Trophoblast cell (in vitro differentiated cells and primary cell): ENCODE results near the gene NKPD1.

ENCODE experiments used
- DNase-seq, 2 donors: peaks; one replicate each; pipeline ENCODE4 v3.0.0-alpha.2; 2016
- H2AFZ ChIP-seq: 2 replicates; pipeline ENCODE4 v1.6.1; 2013; ENCODE audit warnings: low read length, moderate library complexity, mild to moderate bottlenecking; ENCODE audit not compliant: insufficient read depth, poor library complexity
- H2AK5ac ChIP-seq: 2 replicates; pipeline ENCODE4 v1.6.1; 2013; ENCODE audit warnings: mild to moderate bottlenecking, low read length
- H2BK120ac ChIP-seq: 2 replicates; pipeline ENCODE4 v1.6.1; 2013; ENCODE audit warnings: low read length, mild to moderate bottlenecking, moderate library complexity; ENCODE audit not compliant: insufficient read depth, poor library complexity
- H2BK12ac ChIP-seq: 2 replicates; pipeline ENCODE4 v1.6.1; 2013; ENCODE audit warnings: mild to moderate bottlenecking, low read length, moderate library complexity
- H2BK5ac ChIP-seq: 2 replicates; pipeline ENCODE4 v1.6.1; 2013; ENCODE audit warnings: low read length, low read depth, moderate library complexity, mild to moderate bottlenecking; ENCODE audit not compliant: poor library complexity
- H3K14ac ChIP-seq: 2 replicates; pipeline ENCODE4 v1.6.1; 2013; ENCODE audit warnings: mild to moderate bottlenecking, low read length
- H3K18ac ChIP-seq: 2 replicates; pipeline ENCODE4 v1.6.1; 2013; ENCODE audit warnings: mild to moderate bottlenecking, low read length
- H3K23ac ChIP-seq: 2 replicates; pipeline ENCODE4 v1.6.1; 2013; ENCODE audit warnings: low read length
- H3K27ac ChIP-seq: 2 replicates; pipeline ENCODE4 v1.5.1; 2013; ENCODE audit warnings: low read depth, mild to moderate bottlenecking, inconsistent platforms, low read length, moderate library complexity
- H3K27me3 ChIP-seq: 2 replicates; pipeline ENCODE4 v1.6.1; 2013; ENCODE audit warnings: inconsistent platforms, mild to moderate bottlenecking, low read length, moderate library complexity; ENCODE audit not compliant: insufficient read depth
- H3K36me3 ChIP-seq, 2 experiments: 1 replicate in 1 of 2; 2 replicates in 1 of 2; pipeline ENCODE4 v1.6.1; 2013; ENCODE audit warnings: low read length in 2 of 2, mild to moderate bottlenecking in 2 of 2, moderate library complexity in 1 of 2; ENCODE audit not compliant: insufficient read depth in 2 of 2, control insufficient read depth in 1 of 2
- H3K4ac ChIP-seq: 2 replicates; pipeline ENCODE4 v1.6.1; 2013; ENCODE audit warnings: low read depth, mild to moderate bottlenecking, low read length, moderate library complexity
- H3K4me1 ChIP-seq, 2 experiments: 1 replicate in 1 of 2; 2 replicates in 1 of 2; pipeline ENCODE4 v1.6.1; 2013; ENCODE audit warnings: low read length in 2 of 2, mild to moderate bottlenecking in 2 of 2, moderate library complexity in 1 of 2; ENCODE audit not compliant: insufficient read depth in 2 of 2, control insufficient read depth in 1 of 2
- H3K4me2 ChIP-seq: 2 replicates; pipeline ENCODE4 v1.6.1; 2013; ENCODE audit warnings: inconsistent platforms, mild to moderate bottlenecking, low read length, moderate library complexity
- H3K4me3 ChIP-seq: 2 replicates; pipeline ENCODE4 v1.5.1; 2013; ENCODE audit warnings: mild to moderate bottlenecking, low read depth, low read length, inconsistent platforms
- H3K79me1 ChIP-seq: one replicate; pipeline ENCODE4 v1.6.1; 2013; ENCODE audit warnings: low read length
- H3K79me2 ChIP-seq: 2 replicates; pipeline ENCODE4 v1.6.1; 2013; ENCODE audit warnings: low read length, mild to moderate bottlenecking; ENCODE audit not compliant: control insufficient read depth, insufficient read depth, poor library complexity
- H3K9ac ChIP-seq: 2 replicates; pipeline ENCODE4 v1.6.1; 2013; ENCODE audit warnings: mild to moderate bottlenecking, low read length
- H3K9me3 ChIP-seq: 2 replicates; pipeline ENCODE4 v1.6.1; 2013; ENCODE audit warnings: low read depth, mild to moderate bottlenecking, control low read depth, inconsistent platforms, low read length; ENCODE audit not compliant: insufficient read depth
- H4K12ac ChIP-seq: 2 replicates; pipeline ENCODE4 v1.6.1; 2013; ENCODE audit warnings: low read depth, mild to moderate bottlenecking, low read length, moderate library complexity
- H4K8ac ChIP-seq: 2 replicates; pipeline ENCODE4 v1.6.1; 2013; ENCODE audit warnings: low read depth, mild to moderate bottlenecking, low read length, moderate library complexity
- H4K91ac ChIP-seq: one replicate; pipeline ENCODE4 v1.6.1; 2013; ENCODE audit warnings: low read depth, mild to moderate bottlenecking, low read length, moderate library complexity
- WGBS: extraction: QIAGEN DNeasy Blood & Tissue Kit; methylation state at CpG from one replicate; pipeline ENCODE4 v1.1.7; 2013; ENCODE audit warnings: missing lambda C conversion rate; ENCODE audit not compliant: insufficient read length, insufficient coverage; ENCODE audit errors: extremely low coverage; 5-methylcytosine and 5-hydroxymethylcytosine counted together

Gene NKPD1

DNA sequence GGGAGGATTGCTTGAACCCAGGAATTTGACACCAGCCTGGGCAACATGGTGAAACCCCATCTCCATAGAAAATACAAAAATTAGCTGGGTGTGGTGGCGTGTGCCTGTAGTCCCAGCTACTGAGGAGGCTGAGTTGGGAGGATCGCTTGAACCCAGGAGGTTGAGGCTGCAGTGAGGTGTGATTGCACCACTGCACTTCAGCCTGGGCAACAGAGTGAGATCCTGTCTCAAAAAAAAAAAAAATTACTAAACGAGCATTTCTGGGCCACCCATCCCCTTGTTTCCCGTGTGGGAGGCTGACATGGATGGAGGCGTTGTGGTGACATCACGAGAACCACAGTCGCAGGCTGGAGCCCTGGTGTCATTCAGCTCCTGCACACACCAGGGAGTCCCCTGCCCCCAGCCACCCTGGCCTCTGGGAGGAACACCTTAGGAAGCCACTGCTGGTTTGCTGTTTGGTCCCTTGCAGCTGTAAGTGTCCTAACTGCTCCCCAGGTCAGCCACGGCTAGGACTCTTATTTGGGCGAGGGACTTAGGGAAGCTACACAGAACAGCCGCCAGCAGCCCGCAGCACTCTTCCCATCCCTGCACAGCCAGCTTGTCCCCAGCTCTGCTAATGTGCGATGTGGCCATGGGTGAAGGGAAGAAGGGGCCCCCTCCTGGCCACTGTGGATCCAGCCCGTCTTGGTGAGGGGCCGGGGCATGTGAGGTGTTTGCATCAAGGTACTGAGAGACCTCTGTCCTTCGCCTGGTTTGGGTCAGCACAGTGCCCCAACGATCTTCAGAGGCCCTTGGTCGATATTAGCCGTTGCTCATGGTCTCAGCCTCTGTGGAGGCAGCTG lies 12.7 kb downstream of the NKPD1 start:
- Histone ChIP-seq H2AK5ac (no peak overlapping the region), H3K9ac (no peak overlapping the region), H3K18ac (no peak overlapping the region), H4K12ac (no peak overlapping the region), H3K4me2 (no peak overlapping the region), H2BK5ac (no peak overlapping the region), H3K4me1 (no peaks in the 10 kb centered on the region), H3K27ac (no peak overlapping the region), H4K91ac (no peak overlapping the region), H3K36me3 (peaks cover 29 to 31% of the 10 kb centered on the region in 2 experiments), H2BK12ac (no peak overlapping the region), H3K79me1 (no peaks in the 10 kb centered on the region), H2BK120ac (no peak overlapping the region), H3K23ac (no peak overlapping the region), H3K14ac (no peak overlapping the region), H2AFZ (no peak overlapping the region), H3K4me3 (no peak overlapping the region), H3K27me3 (peaks cover 11% of the 10 kb centered on the region), H3K79me2 (no peaks in the 10 kb centered on the region), H3K4ac (no peak overlapping the region), H4K8ac (no peak overlapping the region), H3K9me3 (peaks cover 10% of the 10 kb centered on the region)
- no CpG with 5 or more reads among the region's 18 CpGs for WGBS
- no peak for DNase-seq

DNA sequence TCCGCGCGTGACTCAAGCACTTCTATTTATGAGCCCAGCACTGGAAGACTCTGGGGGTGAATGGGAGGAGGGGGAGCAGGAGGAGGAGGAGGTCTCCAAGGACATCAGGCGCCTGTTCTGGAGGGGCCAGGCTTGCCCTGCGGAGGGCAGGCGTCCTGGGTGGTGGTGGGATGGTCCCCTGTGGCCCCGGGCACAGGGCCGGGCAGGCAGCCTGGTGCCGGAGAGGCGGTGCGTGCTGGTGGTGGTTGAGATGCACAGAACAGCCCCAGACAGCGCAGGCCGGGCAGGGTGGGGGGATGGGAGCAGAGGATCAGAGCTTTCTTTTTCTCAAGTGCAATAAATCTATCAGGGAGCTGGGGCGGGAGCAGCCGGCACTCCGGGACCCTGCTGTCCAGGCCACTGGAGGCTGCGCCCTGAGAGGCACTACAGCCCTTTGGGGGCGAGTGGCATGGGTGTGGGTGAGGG lies 14.0 kb downstream of the NKPD1 start:
- Histone ChIP-seq H4K8ac (no peak overlapping the region), H3K27ac (no peak overlapping the region), H2AK5ac (no peak overlapping the region), H3K4me1 (no peaks in the 10 kb centered on the region), H3K27me3 (no peaks in the 10 kb centered on the region), H3K18ac (no peak overlapping the region), H4K12ac (no peak overlapping the region), H3K14ac (no peak overlapping the region), H2BK5ac (no peak overlapping the region), H3K9me3 (no peaks in the 10 kb centered on the region), H3K79me2 (no peaks in the 10 kb centered on the region), H3K36me3 (peaks cover 40 to 44% of the 10 kb centered on the region in 2 experiments), H3K9ac (no peak overlapping the region), H4K91ac (no peak overlapping the region), H3K4ac (no peak overlapping the region), H2BK120ac (no peak overlapping the region), H3K4me3 (no peak overlapping the region), H3K79me1 (no peaks in the 10 kb centered on the region), H2AFZ (no peak overlapping the region), H2BK12ac (no peak overlapping the region), H3K23ac (no peak overlapping the region), H3K4me2 (no peak overlapping the region)
- DNase-seq, result no peak
- no CpG with 5 or more reads among the region's 18 CpGs for WGBS

- no peak overlapping the region for H3K4ac ChIP-seq
- H3K9ac ChIP-seq, result no peak overlapping the region
- H2AK5ac ChIP-seq, result no peak overlapping the region
- no peak overlapping the region for H3K14ac ChIP-seq
- no peak overlapping the region for H2BK12ac ChIP-seq
- H3K36me3 ChIP-seq, result peaks cover 46 to 49% of the 10 kb centered on the region in 2 experiments
- no peaks in the 10 kb centered on the region for H3K79me1 ChIP-seq
- no peak overlapping the region for H2AFZ ChIP-seq
- H3K23ac ChIP-seq, result no peak overlapping the region
- no CpG with 5 or more reads among the region's 13 CpGs for WGBS
- H3K27me3 ChIP-seq, result no peaks in the 10 kb centered on the region
- H4K91ac ChIP-seq, result no peak overlapping the region
- H2BK5ac ChIP-seq, result no peak overlapping the region
- no peaks in the 10 kb centered on the region for H3K4me1 ChIP-seq
- no peak overlapping the region for H3K18ac ChIP-seq
- no peaks in the 10 kb centered on the region for H3K9me3 ChIP-seq
- H2BK120ac ChIP-seq, result no peak overlapping the region
- H3K79me2 ChIP-seq, result no peaks in the 10 kb centered on the region
- no peak overlapping the region for H3K4me3 ChIP-seq
- no peak overlapping the region for H3K4me2 ChIP-seq
- no peak overlapping the region for H4K8ac ChIP-seq
- DNase-seq, result no peak
- no peak overlapping the region for H3K27ac ChIP-seq
- H4K12ac ChIP-seq, result no peak overlapping the region
These were observed 14.5 kb downstream of the NKPD1 start for GRCh38 chr19:45146251-45146650.

- WGBS, result no CpG with 5 or more reads among the region's 54 CpGs
- Histone ChIP-seq H3K27ac (no peak overlapping the region), H3K4ac (no peak overlapping the region), H2BK120ac (no peak overlapping the region), H3K4me2 (no peak overlapping the region), H4K12ac (no peak overlapping the region), H3K9me3 (no peaks in the 10 kb centered on the region), H3K14ac (no peak overlapping the region), H3K27me3 (no peaks in the 10 kb centered on the region), H3K4me1 (no peaks in the 10 kb centered on the region), H3K79me2 (no peaks in the 10 kb centered on the region), H3K4me3 (no peak overlapping the region), H4K91ac (no peak overlapping the region), H2BK5ac (no peak overlapping the region), H2AK5ac (no peak overlapping the region), H4K8ac (no peak overlapping the region), H2AFZ (no peak overlapping the region), H3K23ac (no peak overlapping the region), H3K36me3 (peaks cover 52 to 54% of the 10 kb centered on the region in 2 experiments), H3K18ac (no peak overlapping the region), H3K9ac (no peak overlapping the region), H3K79me1 (no peaks in the 10 kb centered on the region), H2BK12ac (no peak overlapping the region)
- DNase-seq, result no peak
These were observed 15.3 kb downstream of the NKPD1 start for GRCh38 chr19:45145270-45146189.
